NCI-H2227 (cell line): ENCODE measurements around the gene IL16.
"Not testable (repeated sequence)": the region's sequence is repeated elsewhere in the genome, so short reads cannot be mapped to it uniquely, and the experiment has no call there.

Experiments used
- DNase-seq: peaks from one replicate; lab custom pipeline; 2025; ENCODE audit not compliant: unreplicated experiment; lab: John Stamatoyannopoulos, UW

The IL16 gene

GRCh38 chr15:81199031-81199779, 2.5 kb downstream of the IL16 start:
- DNase-seq: no peak

DNA sequence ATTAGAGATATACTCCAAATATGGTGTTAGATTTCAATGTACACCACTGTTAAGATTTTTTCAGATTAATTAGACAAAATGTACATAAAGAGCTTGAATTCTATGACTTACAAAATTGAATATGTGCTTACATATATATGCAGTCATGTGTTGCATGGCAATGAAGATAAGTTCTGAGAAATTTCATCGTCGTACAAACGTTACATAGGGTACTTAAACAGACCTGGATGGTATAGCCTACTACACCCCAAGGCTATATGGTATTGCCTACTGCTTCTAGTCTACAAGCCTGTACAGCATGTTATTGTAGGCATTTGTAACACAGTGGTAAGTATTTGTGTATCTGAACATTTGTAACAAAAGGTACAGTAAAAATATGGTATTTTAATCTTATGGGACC, 9.3 kb downstream of the IL16 start:
- DNase-seq: no peak

DNA sequence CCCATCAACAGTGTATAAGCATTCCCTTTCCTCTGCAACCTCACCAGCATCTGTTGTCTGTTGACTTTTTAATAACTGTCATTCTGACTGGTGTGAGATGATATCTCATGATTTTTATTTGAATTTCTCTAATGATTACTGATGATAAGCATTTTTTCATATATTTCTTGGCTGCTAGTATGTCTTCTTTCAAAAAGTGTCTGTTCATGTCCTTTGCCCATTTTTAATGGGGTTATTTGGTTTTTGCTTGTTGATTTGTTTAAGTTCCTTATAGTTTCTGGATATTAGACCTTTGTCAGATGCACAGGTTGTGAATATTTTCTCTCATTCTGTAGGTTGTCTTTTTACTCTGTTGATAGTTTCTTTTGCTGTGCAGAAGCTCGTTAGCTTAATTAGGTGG, 11.3 kb downstream of the IL16 start:
- not testable (repeated sequence) for DNase-seq

DNA sequence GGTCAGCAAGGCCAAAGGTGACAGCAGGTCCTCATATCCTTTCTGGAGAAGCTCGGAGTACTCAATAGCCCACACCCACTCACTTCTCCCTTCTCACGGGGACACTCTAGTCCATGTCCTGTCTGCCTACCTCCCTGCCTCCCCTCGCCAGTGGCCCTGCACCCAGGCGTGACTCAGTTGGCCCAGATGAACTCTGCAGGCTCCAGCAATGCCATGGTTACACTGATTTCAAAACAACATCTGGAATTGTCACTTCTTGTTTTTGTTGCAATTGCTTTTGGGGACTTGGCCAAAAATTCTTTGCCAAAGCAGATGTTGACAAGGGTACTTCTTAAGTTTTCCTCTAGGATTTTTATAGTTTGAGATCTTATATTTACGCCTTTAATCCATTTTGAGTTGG, 13.0 kb downstream of the IL16 start:
- DNase-seq: no peak

DNA sequence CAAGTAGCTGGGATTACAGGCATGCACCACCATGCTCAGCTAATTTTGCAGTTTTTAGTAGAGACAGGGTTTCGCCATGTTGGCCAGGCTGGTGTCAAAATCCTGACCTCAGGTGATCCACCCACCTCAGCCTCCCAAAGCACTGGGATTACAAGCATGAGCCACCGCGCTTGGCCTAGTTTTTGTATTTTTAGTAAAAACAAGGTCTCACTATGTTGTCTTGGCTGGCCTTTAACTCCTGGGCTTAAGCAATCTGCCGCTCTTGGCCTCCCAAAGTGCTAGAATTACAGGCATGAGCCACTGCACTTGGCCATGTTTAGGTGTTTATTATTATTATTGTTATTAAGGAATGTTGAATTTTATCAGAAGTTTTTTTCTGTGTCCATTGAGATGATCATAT, 14.7 kb downstream of the IL16 start:
- no peak for DNase-seq

- no peak for DNase-seq
Observed at GRCh38 chr15:81213982-81214381, 17.3 kb downstream of the IL16 start.

DNA sequence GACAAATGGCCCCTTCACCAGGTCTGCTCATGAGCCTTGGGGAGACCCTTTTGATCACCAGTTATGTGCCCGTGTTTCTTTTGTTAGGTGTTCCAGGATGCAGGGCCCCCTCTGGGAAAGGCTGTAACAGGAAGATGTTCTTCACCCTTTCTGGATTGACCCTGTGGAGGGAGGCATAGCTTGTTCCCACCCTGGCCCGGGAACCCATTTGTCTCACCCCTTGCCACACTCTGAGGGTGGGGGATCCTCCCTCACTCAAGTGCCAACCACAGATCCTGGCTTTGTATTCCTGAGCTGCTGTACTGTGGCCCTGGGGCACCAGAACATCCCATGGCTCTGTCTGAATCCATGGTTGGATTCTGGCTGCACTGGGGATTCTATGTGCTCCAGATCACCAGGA, 18.9 kb downstream of the IL16 start:
- DNase-seq: no peak

GRCh38 chr15:81215983-81216382, 19.3 kb downstream of the IL16 start:
- DNase-seq: no peak

- DNase-seq: no peak
Observed at GRCh38 chr15:81216422-81216821, 19.7 kb downstream of the IL16 start.

DNA sequence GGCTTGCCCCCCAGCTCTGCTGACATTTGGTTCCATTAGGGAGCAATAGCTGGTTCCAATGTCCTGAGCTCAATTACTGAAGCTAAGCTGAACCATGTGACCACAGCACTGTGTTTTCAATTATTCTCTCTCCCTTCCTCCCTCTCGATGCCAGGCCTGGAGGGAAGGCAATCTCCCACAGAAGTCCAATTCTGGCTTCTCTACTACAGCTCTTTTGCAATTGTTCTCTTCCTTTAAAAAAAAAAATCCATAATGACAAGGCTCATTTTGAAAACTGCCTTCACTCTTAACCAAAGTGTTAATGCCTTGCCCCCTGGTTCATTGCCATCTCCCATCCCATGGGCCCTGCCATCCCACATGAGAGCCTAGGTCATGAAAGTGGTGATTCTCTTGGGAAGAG, 24.8 kb downstream of the IL16 start:
- DNase-seq: no peak

- no peak for DNase-seq
Observed at GRCh38 chr15:81222007-81222406, 25.3 kb downstream of the IL16 start.

DNA sequence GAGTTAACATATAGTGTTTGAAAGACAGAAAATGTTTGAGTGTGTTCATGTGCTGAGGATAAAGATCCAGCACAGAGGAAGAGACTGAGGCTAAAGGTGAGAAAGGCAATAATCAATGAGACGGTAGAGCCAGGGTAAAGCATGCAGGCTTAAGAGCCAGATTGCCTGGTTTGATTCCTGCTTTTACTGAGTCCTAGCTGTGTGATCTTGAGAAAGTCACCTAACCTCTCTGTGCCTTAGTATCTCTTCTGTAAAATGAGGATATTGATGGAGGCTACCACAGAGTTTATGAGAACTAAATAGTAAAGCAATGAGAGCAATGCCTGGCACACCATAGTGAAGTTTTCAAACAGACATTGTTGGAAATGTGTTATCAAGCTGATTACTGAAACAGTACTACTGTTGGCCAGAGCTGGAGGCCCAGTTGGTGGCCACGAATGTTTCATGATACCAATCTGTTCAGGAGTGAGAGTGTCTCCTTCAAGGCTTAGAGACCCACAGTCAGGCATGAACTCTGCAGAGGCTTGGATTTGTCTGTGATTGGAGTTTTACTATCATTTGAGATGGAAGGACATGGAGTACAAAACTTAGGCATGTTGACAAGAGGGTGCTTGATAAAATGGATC, 26.8 kb downstream of the IL16 start:
- no peak for DNase-seq

- no peak for DNase-seq
Observed at GRCh38 chr15:81224232-81224631, 27.6 kb downstream of the IL16 start.

GRCh38 chr15:81225161-81225671, 28.5 kb downstream of the IL16 start:
- DNase-seq: no peak

GRCh38 chr15:81227716-81228115, 31.0 kb downstream of the IL16 start:
- no peak for DNase-seq

GRCh38 chr15:81229586-81229985, 32.9 kb downstream of the IL16 start:
- no peak for DNase-seq

GRCh38 chr15:81235276-81236123, 38.8 kb downstream of the IL16 start:
- DNase-seq: no peak

DNA sequence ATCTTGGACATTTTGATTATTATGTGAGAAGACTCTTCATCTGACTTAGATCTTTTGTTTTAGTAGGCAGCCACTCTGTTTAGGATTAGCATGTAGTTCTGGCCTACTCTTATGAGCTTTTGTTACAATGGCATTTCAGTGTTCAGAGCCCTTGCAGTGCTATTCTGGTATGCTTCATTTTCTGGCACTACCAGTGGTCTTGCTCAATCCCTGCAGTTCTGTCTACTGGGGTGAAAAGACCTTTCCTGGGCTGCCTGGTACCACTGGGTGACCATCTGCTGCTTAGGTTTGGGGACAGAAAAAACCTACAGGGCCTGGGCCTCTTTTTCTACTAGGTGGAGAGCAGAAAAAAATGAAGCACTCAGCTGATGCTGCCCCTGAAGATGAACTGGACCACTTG, 42.5 kb downstream of the IL16 start:
- DNase-seq: no peak

DNA sequence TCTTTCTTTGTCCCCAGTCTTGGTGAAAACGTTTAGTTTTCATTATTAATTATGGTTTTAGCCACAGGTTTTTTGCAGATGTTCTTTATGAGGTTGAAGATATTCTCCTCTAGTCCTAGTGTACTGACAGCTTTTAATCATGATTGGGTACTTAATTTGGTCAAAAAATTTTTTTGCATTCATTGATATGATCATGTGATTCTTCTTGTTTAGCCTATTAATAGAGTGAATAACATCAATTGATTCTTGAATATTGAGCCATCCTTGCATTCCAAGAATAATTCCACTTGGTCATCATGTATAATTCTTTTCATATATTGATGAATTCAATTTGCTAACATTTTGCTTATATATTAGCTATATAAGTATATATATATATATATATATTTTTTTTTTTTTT, 46.1 kb downstream of the IL16 start:
- DNase-seq: no peak

DNA sequence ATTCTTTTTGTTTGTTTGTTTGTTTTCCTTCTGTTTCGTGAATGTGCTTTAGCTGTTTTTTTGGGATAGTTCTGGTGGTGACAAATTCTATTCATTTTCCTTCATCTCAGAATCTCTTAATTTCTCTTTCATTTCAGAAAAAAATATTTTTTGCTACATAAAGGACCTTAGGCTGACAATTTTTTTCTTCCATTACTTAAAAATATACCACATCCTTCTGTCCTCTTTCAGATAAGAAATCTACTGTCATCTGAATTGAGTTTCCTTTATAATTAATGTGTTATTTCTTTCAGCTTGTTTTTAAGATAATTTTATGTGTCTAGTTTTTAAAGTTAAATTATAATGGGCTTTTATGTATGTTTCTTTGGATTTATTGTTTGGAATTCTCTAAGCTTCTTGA, 47.6 kb downstream of the IL16 start:
- no peak for DNase-seq

- DNase-seq: no peak
Observed at GRCh38 chr15:81253846-81254245, 57.2 kb downstream of the IL16 start.
